HUDEP-2 (cell line): ENCODE results near the gene PAPOLG.
"Not testable (repeated sequence)": the region's sequence is repeated elsewhere in the genome, so short reads cannot be mapped to it uniquely, and the experiment has no call there.

Experiments
- DNase-seq, 76 experiments: peaks; one replicate each; lab custom pipeline; 2025; ENCODE audit not compliant: unreplicated experiment in 76 of 76; lab: John Stamatoyannopoulos, UW

Gene PAPOLG

DNA sequence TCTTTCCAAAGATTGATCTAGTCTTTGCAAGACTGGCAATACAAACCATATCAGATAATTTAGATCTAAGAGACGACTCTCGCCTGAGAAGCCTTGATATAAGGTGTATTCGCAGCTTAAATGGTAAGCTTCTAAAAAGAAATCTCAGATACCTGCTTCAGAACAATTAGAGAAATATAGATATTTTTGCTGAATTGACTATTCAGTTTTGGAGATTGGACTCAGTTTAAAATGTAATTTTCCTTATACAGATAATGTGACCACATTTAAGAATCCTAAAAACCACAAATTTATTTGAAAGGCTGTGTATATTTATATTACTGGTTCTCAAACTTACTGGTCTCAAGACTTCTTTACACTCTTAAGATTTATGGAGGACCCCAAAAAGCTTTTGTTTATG lies 15.4 kb downstream of the PAPOLG start:
- DNase-seq: no peak

DNA sequence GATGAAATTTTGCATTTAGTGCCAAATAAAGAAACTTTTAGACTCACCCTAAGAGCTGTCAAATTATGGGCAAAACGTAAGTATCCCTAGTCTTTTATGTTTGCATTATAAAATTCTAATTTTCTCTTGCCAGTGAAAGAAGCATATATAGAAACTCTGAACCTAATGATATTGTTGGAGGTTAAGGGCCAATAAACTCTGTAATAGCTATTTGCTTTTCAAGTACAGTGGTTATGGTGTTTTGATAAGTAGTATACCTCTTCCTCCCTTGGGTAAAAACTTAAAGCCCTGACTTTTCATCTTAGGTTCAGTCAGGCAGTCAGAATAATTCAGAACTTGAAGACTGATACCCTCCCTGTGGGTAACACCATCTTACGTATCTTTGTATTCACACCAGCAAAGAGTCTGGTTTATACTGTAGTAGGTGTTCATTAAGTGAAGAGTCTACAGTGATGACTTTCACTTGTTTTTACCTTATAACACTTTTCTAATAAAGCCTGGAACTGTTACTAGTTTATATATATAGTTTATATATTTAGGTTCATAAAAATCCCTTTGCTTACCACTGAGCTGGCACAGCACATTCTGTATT lies 19.1 kb downstream of the PAPOLG start:
- no peak for DNase-seq

- no peak for DNase-seq
Measured at GRCh38 chr2:60778352-60778751, 22.3 kb downstream of the PAPOLG start.

- no peak for DNase-seq
Measured at GRCh38 chr2:60779426-60779825, 23.4 kb downstream of the PAPOLG start.

DNA sequence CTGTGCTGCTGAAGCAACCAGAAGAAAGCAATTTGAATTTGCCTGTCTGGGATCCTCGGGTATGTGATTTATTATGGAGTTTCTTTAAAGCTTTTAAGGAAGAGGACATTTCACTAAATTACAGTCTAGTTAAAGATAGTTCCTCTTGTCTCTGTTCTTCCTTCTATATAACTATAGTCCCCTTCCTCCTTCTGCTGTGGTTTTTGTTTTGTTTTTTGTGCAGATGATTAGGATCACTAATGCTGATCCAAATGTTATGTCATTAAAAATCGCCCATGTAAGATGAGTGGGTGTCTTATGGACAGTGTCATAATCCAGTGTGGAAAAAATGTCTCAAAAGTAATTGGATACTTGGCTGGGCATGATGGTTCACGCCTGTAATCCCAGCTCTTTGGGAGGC lies 24.7 kb downstream of the PAPOLG start:
- no peak for DNase-seq

DNA sequence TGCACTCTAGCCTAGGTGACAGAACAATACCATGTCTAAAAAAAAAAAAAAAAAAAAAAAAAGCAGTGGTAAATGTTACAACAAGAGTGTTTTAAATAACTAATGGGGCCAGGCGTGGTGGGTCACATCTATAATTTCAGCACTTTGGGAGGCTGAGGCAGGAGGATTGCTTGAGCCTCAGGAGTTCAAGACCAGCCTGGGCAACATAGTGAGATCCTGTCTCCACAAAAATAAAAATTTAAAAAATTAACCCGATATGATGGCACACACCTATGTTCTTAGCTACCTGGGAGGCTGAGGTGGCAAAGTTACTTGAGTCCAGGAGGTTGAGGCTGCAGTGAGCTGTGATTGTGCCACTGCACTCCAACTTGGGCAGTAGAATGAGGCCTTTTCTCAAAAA lies 37.1 kb downstream of the PAPOLG start:
- no peak for DNase-seq

DNA sequence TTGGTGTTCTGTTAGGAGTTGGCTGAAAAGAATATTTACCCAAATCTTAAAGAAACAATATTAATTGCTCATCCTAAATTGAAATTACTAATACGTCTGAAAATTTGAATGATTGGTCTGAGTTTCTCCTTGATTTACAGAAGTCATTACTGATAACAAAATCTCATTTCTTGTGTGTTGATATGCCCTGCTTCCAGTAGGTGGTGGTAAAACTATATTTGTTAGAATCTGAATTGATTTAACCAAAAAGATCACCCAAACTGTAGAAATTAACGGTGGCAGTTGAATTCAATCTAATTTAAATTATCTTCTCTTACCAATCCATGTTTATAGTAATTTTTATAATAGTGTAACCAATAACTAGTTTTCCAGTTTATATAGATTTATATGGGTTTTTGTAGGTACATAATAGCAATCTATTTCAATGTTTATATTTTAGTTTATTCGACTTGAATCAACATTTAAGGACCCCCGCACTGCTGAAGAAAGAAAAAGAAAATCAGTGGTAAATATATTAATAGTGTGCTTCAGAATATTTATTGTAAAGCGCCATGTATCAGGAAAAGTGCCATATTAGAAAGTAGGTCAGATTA lies 38.3 kb downstream of the PAPOLG start:
- peak in 7 of 76 experiments; percentile 2 to 28 (median 10) for DNase-seq

GRCh38 chr2:60796573-60797509 lies 40.8 kb downstream of the PAPOLG start:
- DNase-seq: no peak

GRCh38 chr2:60804473-60804872 lies 48.4 kb downstream of the PAPOLG start:
- DNase-seq: no peak

- no peak for DNase-seq
Measured at GRCh38 chr2:60806595-60806987, 50.5 kb downstream of the PAPOLG start.

DNA sequence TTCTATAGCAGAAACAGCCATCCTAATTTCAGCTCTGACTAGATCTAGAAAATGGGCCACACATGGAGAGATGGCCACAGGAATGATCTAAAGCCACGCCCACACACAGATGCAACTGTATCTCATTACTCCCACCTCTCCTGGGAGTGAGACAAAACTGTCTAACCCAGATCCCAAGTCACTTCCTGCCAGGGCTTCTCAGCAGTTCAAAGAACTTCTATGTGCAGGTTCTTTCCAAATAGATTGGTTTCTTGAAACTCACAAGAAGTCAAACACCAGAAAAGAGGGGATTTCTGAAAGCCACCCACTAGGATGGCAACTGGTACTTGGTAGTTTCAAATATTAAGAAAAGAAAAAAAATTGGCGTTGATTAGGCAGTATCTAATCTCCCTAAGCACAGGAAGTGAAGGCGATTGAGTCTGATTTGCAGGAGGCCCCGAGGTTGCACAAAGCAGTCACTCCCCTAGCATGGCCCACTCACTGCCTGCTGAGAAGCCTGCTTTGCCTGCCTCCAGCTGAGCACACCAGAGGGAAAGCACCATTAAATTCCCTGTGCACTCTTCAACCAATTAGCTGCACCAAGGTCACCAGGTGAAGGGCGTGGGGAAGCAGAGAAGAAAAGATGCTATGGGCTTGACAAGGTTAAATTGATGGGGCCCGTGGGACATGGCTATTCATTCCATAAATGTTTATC lies 51.1 kb downstream of the PAPOLG start:
- peak in 43 of 76 experiments; percentile 2 to 63 (median 24) for DNase-seq

DNA sequence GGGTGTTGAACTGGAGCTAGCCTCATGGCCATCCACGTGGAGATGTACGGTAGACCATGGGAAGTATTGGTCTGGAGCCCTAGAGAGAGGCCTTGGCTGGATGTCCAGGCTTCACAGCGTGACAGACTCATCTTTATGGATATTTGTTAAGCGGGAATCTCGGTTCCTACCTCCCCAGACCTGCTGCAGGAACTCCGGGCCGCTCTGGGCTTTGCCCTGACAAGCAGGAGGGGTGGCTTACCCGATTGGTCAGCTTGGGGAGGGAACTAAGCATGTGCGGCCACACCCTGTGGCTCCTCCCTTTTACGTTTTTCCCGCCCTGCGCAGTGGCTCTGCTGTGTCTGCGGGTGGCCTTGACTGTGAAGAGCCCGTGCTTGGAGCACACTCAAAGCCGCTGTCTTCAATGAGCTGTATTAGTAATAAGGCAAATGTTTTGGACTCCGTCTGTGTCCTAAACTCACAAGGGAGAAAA lies 52.3 kb downstream of the PAPOLG start:
- no peak for DNase-seq

- DNase-seq: no peak
Measured at GRCh38 chr2:60811491-60812375, 55.7 kb downstream of the PAPOLG start.

DNA sequence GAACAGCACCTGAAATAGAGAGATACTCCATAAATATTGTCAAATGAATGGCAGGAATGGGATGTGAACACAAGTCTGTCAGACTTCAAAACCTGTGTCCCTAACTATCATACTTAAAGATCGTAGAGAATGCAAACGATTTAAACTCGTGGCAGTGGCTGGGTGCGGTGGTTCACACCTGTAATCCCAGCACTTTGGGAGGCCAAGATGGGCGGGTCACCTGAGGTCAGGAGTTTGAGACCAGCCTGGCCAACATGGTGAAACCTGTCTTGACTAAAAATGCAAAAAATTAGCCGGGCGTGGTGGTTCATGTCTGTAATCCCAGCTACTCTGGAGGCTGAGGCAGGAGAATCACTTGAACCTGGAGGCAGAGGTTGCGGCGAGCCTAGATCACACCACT lies 61.1 kb downstream of the PAPOLG start:
- DNase-seq: not testable (repeated sequence)

DNA sequence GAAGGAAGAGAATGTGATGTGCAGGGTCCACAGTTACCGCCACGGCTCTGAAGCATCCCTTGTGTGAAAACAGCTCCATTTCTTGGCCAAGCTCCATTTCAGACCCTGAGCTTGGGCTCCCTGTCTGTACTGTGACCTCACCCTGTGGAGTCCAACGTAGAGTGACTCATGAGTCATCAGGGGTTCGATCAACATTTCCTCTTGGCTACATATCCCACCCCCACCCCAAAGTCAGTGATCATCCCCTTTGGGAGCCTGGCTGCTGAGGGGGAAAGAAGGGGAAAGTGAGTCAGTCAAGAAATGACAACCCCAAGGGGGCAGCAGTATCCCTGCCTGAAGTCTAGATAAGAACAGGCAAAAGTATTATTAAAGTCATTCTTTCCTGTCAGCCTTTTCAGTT lies 62.2 kb downstream of the PAPOLG start:
- no peak for DNase-seq

- DNase-seq: no peak
Measured at GRCh38 chr2:60819155-60819862, 63.2 kb downstream of the PAPOLG start.

DNA sequence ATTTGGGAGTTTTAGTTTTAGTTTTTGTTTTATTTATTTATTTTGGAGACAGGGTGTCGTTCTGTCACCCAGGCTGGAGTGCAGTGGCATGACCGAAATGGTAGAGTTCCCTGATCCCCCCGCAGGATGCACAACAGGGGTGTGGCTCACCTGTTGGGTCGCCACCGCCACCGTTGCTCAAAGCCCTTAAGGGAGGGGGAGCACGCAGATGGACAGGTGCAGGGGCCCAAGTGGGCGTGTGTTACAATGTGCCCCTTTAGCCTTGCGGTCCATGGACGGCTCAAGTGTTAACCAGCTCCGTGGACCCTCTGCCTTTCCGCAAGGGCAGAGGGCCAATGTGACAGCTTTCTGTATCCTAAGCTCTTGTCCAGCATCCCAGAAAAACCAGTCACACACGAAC lies 63.9 kb downstream of the PAPOLG start:
- no peak for DNase-seq

GRCh38 chr2:60820416-60821132 lies 64.5 kb downstream of the PAPOLG start:
- DNase-seq: no peak

DNA sequence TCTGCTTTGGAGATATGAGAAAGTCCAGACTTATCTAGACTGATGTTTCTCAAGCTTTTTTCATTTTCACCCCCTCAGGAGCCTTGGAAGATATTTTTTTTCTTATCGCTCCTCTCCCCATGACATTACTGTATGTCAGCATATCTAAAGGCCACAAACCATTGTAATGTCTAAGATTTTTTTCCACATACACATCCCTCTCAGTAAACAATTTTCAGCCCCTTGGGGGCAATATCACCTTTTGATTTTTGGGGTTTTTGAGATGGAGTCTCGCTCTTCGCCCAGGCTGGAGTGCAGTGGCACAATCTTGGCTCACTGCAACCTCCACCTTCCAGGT lies 65.0 kb downstream of the PAPOLG start:
- DNase-seq: no peak
